GM06990 (cell line): Measurements from ENCODE around the gene SYT2.
"Not testable (repeated sequence)": the region's sequence is repeated elsewhere in the genome, so short reads cannot be mapped to it uniquely, and the experiment has no call there.

ENCODE experiments used
- DNase-seq: peaks from one replicate; pipeline ENCODE4 v3.0.0-alpha.2; 2011; ENCODE audit not compliant: insufficient read length; ENCODE audit errors: extremely low read depth
- H3K27me3 ChIP-seq: replicated peaks from 2 replicates; pipeline ENCODE4 v1.6.0; 2011; ENCODE audit warnings: low read length; ENCODE audit not compliant: control insufficient read depth, insufficient read depth
- H3K36me3 ChIP-seq: 2 replicates; pipeline ENCODE4 v1.5.1; 2011; ENCODE audit warnings: low read length; ENCODE audit not compliant: control insufficient read depth, insufficient read depth
- H3K4me3 ChIP-seq: replicated peaks from 2 replicates; pipeline ENCODE4 v1.5.1; 2011; ENCODE audit warnings: low read depth, mild to moderate bottlenecking, control low read depth, low read length
- CTCF ChIP-seq: IDR thresholded peaks from 2 replicates; pipeline ENCODE4 v1.5.1; 2011; ENCODE audit warnings: low read length, control low read depth, mild to moderate bottlenecking, inconsistent platforms; ENCODE audit not compliant: insufficient read depth, poor library complexity, severe bottlenecking

The SYT2 gene

GRCh38 chr1:202642619-202643291 is 67.5 kb downstream of the SYT2 start:
- Histone ChIP-seq H3K4me3 (no peak overlapping the region), H3K27me3 (no peaks in the 10 kb centered on the region; the same call in none of the 2 replicates)
- no peak for DNase-seq

GRCh38 chr1:202642212-202642611 is 68.0 kb downstream of the SYT2 start:
- H3K27me3 ChIP-seq: no peaks in the 10 kb centered on the region; the same call in none of the 2 replicates
- no peak overlapping the region for H3K4me3 ChIP-seq

More at GRCh38 chr1:202642619-202643291, 67.5 kb downstream of the SYT2 start:
- TF ChIP-seq CTCF: no peak
- H3K36me3 ChIP-seq: no peaks in the 10 kb centered on the region

GRCh38 chr1:202639500-202639899 is 70.8 kb downstream of the SYT2 start:
- H3K36me3 ChIP-seq: no peaks in the 10 kb centered on the region
- H3K27me3 ChIP-seq: no peaks in the 10 kb centered on the region; the same call in 1 of the 2 replicates
- no peak overlapping the region for H3K4me3 ChIP-seq
- DNase-seq: no peak
- no peak for TF ChIP-seq CTCF

More at GRCh38 chr1:202642212-202642611, 68.0 kb downstream of the SYT2 start:
- DNase-seq: no peak
- no peaks in the 10 kb centered on the region for H3K36me3 ChIP-seq
- TF ChIP-seq CTCF: no peak

GRCh38 chr1:202638701-202639305 is 71.5 kb downstream of the SYT2 start:
- not testable (repeated sequence) for H3K27me3 ChIP-seq, DNase-seq, H3K4me3 ChIP-seq, H3K36me3 ChIP-seq

GRCh38 chr1:202638019-202638700 is 72.1 kb downstream of the SYT2 start:
- no peak for DNase-seq
- Histone ChIP-seq H3K36me3 (no peaks in the 10 kb centered on the region), H3K4me3 (no peak overlapping the region), H3K27me3 (no peaks in the 10 kb centered on the region)
- no peak for TF ChIP-seq CTCF

GRCh38 chr1:202637321-202638018 is 72.8 kb downstream of the SYT2 start:
- H3K4me3 ChIP-seq, DNase-seq, H3K27me3 ChIP-seq, H3K36me3 ChIP-seq: not testable (repeated sequence)

- DNase-seq, H3K4me3 ChIP-seq, H3K27me3 ChIP-seq, H3K36me3 ChIP-seq: not testable (repeated sequence)
Measured at GRCh38 chr1:202636171-202636570, 74.1 kb downstream of the SYT2 start.
